Neuronal stem cell (in vitro differentiated cells): ENCODE data around the gene NRAP.
A peak's percentile ranks its signal among the peaks of the same experiment; 100 is the strongest.

ENCODE experiments used
- DNase-seq: peaks from one replicate; pipeline ENCODE4 v3.0.0-alpha.2; 2013; ENCODE audit warnings: low spot score
- H2AFZ ChIP-seq: one replicate; pipeline ENCODE4 v1.6.1; 2013; ENCODE audit warnings: mild to moderate bottlenecking, low read length, inconsistent platforms
- H2AK5ac ChIP-seq: 2 replicates; pipeline ENCODE4 v1.6.1; 2013; ENCODE audit warnings: low read depth, mild to moderate bottlenecking, inconsistent platforms, low read length, moderate library complexity, mixed read lengths
- H2BK120ac ChIP-seq: 2 replicates; pipeline ENCODE4 v1.6.1; 2013; ENCODE audit warnings: low read depth, mild to moderate bottlenecking, inconsistent platforms, low read length, moderate library complexity, mixed read lengths
- H2BK12ac ChIP-seq: one replicate; pipeline ENCODE4 v1.6.1; 2013; ENCODE audit warnings: low read length, inconsistent platforms
- H2BK15ac ChIP-seq: 2 replicates; pipeline ENCODE4 v1.6.1; 2013; ENCODE audit warnings: mild to moderate bottlenecking, low read length, inconsistent platforms, mixed read lengths
- H2BK5ac ChIP-seq: one replicate; pipeline ENCODE4 v1.6.1; 2013; ENCODE audit warnings: inconsistent platforms, mild to moderate bottlenecking, low read length, moderate library complexity
- H3K14ac ChIP-seq: one replicate; pipeline ENCODE4 v1.6.1; 2013; ENCODE audit warnings: low read length, inconsistent platforms
- H3K18ac ChIP-seq: 2 replicates; pipeline ENCODE4 v1.6.1; 2013; ENCODE audit warnings: low read length, inconsistent platforms
- H3K23ac ChIP-seq: 2 replicates; pipeline ENCODE4 v1.6.1; 2013; ENCODE audit warnings: low read depth, mild to moderate bottlenecking, mixed read lengths, low read length, inconsistent platforms; ENCODE audit not compliant: poor library complexity
- H3K27ac ChIP-seq: replicated peaks from 3 replicates; pipeline ENCODE4 v1.5.1; 2013; ENCODE audit warnings: low read length, inconsistent platforms
- H3K27me3 ChIP-seq, 3 experiments: 2 replicates each; pipeline ENCODE4 v1.6.1; 2013; ENCODE audit warnings: low read length in 3 of 3, mild to moderate bottlenecking in 2 of 3, inconsistent platforms in 1 of 3, low read depth in 1 of 3, mixed read lengths in 1 of 3, moderate library complexity in 1 of 3; ENCODE audit not compliant: control insufficient read depth in 3 of 3, insufficient read depth in 3 of 3
- H3K36me3 ChIP-seq, 2 donors: replicated peaks in 1 of 2; 2 replicates each; pipeline ENCODE4 v1.6.1; 2013; ENCODE audit warnings: low read length in 2 of 2; ENCODE audit not compliant: control insufficient read depth in 2 of 2, insufficient read depth in 2 of 2
- H3K4ac ChIP-seq: 2 replicates; pipeline ENCODE4 v1.6.1; 2013; ENCODE audit warnings: inconsistent platforms, mild to moderate bottlenecking, low read length, moderate library complexity
- H3K4me1 ChIP-seq, 2 donors: 1 replicate in 1 of 2; 2 replicates in 1 of 2; pipeline ENCODE4 v1.6.1; 2013; ENCODE audit warnings: low read length in 2 of 2, low read depth in 1 of 2; ENCODE audit not compliant: control insufficient read depth in 2 of 2, insufficient read depth in 1 of 2
- H3K4me2 ChIP-seq: one replicate; pipeline ENCODE4 v1.6.1; 2013; ENCODE audit warnings: mild to moderate bottlenecking, low read length, inconsistent platforms; ENCODE audit not compliant: insufficient read depth, poor library complexity, severe bottlenecking
- H3K4me3 ChIP-seq, 2 donors: 2 replicates each; pipeline ENCODE4 v1.5.1; 2013; ENCODE audit warnings: low read length in 2 of 2, mild to moderate bottlenecking in 2 of 2, inconsistent platforms in 1 of 2, moderate library complexity in 1 of 2
- H3K79me1 ChIP-seq: one replicate; pipeline ENCODE4 v1.6.1; 2013; ENCODE audit warnings: low read depth, mild to moderate bottlenecking, inconsistent platforms, low read length, moderate library complexity
- H3K9ac ChIP-seq: one replicate; pipeline ENCODE4 v1.6.1; 2013; ENCODE audit warnings: mild to moderate bottlenecking, low read depth, low read length, inconsistent platforms; ENCODE audit not compliant: poor library complexity
- H3K9me3 ChIP-seq, 2 donors: replicated peaks in 1 of 2; 2 replicates each; pipeline versions ENCODE3 to v1.6.1; 2013; ENCODE audit warnings: low read length in 2 of 2, mild to moderate bottlenecking in 2 of 2, inconsistent platforms in 1 of 2, low read depth in 1 of 2, mixed read lengths in 1 of 2, moderate library complexity in 1 of 2; ENCODE audit not compliant: control insufficient read depth in 2 of 2, insufficient read depth in 1 of 2
- H4K8ac ChIP-seq: one replicate; pipeline ENCODE4 v1.6.1; 2013; ENCODE audit warnings: low read depth, mild to moderate bottlenecking, inconsistent platforms, low read length, moderate library complexity
- H4K91ac ChIP-seq: one replicate; pipeline ENCODE4 v1.6.1; 2013; ENCODE audit warnings: low read length, low read depth, mild to moderate bottlenecking, inconsistent platforms; ENCODE audit not compliant: poor library complexity
- WGBS, 2 donors: extraction: QIAGEN DNeasy Blood & Tissue Kit; methylation state at CpG; one replicate each; pipeline ENCODE4 v1.1.7; 2013; ENCODE audit warnings: missing lambda C conversion rate in 2 of 2, mixed read lengths in 1 of 2; ENCODE audit not compliant: insufficient read length in 2 of 2, insufficient replicate concordance in 1 of 2; ENCODE audit errors: extremely low coverage in 2 of 2; 5-methylcytosine and 5-hydroxymethylcytosine counted together

The NRAP gene

DNA sequence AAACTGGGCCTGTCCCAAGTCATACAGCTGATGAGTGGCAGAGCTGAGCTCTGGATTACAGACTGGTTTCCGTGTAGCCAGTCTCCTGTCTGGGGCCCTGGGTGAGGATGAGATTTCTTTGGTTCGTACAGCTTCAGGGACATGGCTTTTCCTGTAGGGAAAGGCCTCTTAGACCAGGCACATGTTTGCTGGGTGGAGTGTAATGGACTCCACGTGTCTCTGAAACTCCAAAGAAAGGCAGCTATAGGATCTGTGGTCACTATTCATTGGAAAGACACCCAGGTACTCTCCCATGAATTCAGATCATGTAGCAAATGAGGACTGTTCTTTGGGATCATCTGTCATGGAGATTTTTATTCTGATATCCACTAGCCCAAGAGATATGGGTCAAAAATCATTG is 108.6 kb downstream of the NRAP start:
- no peaks in the 10 kb centered on the region for H3K79me1 ChIP-seq
- H2BK15ac ChIP-seq = no peak overlapping the region
- H3K4me1 ChIP-seq = peaks cover 0 to 18% of the 10 kb centered on the region in 2 donors
- no peaks in the 10 kb centered on the region for H3K9me3 ChIP-seq
- H3K36me3 ChIP-seq = no peaks in the 10 kb centered on the region
- H3K4me3 ChIP-seq = no peak overlapping the region
- no peak overlapping the region for H3K9ac ChIP-seq
- no peak overlapping the region for H2AK5ac ChIP-seq
- H4K8ac ChIP-seq = no peak overlapping the region
- H2AFZ ChIP-seq = no peak overlapping the region
- H3K4me2 ChIP-seq = no peak overlapping the region
- H4K91ac ChIP-seq = no peak overlapping the region
- no peak overlapping the region for H3K18ac ChIP-seq
- H3K14ac ChIP-seq = no peak overlapping the region
- no peak overlapping the region for H3K27ac ChIP-seq
- H3K27me3 ChIP-seq = peaks cover 0 to 55% (median 0%) of the 10 kb centered on the region in 3 experiments
- H3K4ac ChIP-seq = no peak overlapping the region
- no peak overlapping the region for H2BK120ac ChIP-seq
- no CpG with 5 or more reads among the region's 3 CpGs for WGBS, 2 donors
- H3K23ac ChIP-seq = no peak overlapping the region
- no peak overlapping the region for H2BK5ac ChIP-seq
- peak overlapping the region; percentile 17 for H2BK12ac ChIP-seq
- no peak for DNase-seq

DNA sequence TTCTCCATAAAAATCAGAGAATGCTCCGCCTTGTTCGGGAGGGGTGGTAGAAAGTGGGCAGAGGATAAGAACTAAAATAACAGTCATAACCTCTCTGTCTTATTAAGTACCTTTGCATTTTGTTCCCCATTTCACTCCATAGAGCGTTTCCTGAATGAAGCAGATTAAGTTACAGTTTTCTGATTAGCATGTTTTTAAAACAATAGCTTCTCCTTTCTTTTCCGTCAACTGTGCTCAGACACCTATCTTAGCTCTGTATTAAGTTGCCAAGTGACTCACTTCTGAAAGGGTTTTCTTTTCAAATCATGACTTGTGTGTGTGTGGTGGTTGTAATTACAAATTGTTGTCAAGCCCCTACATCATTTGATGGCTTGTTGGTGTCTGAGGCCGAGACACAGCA is 109.6 kb downstream of the NRAP start:
- no peaks in the 10 kb centered on the region for H3K9me3 ChIP-seq
- no peak overlapping the region for H3K9ac ChIP-seq
- peaks cover 0 to 46% (median 0%) of the 10 kb centered on the region in 3 experiments for H3K27me3 ChIP-seq
- H2AFZ ChIP-seq = no peak overlapping the region
- no peak overlapping the region for H2AK5ac ChIP-seq
- DNase-seq = no peak
- H3K4me3 ChIP-seq = no peak overlapping the region
- no peak overlapping the region for H2BK120ac ChIP-seq
- no CpG with 5 or more reads among the region's 5 CpGs for WGBS, 2 donors
- no peak overlapping the region for H4K8ac ChIP-seq
- H3K36me3 ChIP-seq = no peaks in the 10 kb centered on the region
- no peak overlapping the region for H3K23ac ChIP-seq
- H4K91ac ChIP-seq = no peak overlapping the region
- no peak overlapping the region for H3K27ac ChIP-seq
- no peak overlapping the region for H3K18ac ChIP-seq
- H2BK12ac ChIP-seq = no peak overlapping the region
- H2BK5ac ChIP-seq = no peak overlapping the region
- H3K79me1 ChIP-seq = no peaks in the 10 kb centered on the region
- no peak overlapping the region for H3K4me2 ChIP-seq
- peaks cover 0 to 18% of the 10 kb centered on the region in 2 donors for H3K4me1 ChIP-seq
- H3K14ac ChIP-seq = no peak overlapping the region
- no peak overlapping the region for H2BK15ac ChIP-seq
- no peak overlapping the region for H3K4ac ChIP-seq

DNA sequence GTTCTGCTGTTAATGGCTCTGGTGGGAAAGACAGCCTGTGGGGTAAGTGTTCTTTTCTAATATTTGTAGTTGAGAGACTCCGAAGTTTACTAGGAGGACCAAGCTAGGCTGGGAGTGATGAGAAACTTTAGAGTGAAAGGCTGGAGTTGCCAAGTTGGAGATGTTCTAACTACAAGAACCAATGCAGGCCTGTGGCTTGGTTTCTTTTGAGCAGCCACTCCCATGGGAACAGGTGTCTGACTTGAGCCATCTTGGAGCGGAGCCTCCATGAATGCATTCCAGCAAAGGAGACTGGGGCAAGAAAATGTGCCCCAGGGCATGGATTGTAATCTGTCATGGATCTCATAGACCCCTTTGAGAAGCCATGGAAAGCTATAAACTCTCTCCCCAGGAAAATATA is 110.7 kb downstream of the NRAP start:
- H2BK5ac ChIP-seq = no peak overlapping the region
- no peak overlapping the region for H2BK120ac ChIP-seq
- no peak for DNase-seq
- no peaks in the 10 kb centered on the region for H3K36me3 ChIP-seq
- H3K27ac ChIP-seq = no peak overlapping the region
- no peaks in the 10 kb centered on the region for H3K9me3 ChIP-seq
- H2BK12ac ChIP-seq = no peak overlapping the region
- no peak overlapping the region for H3K14ac ChIP-seq
- peaks cover 0 to 16% of the 10 kb centered on the region in 2 donors for H3K4me1 ChIP-seq
- no peak overlapping the region for H2BK15ac ChIP-seq
- H3K4ac ChIP-seq = no peak overlapping the region
- peaks cover 0 to 37% (median 0%) of the 10 kb centered on the region in 3 experiments for H3K27me3 ChIP-seq
- H2AFZ ChIP-seq = no peak overlapping the region
- H3K79me1 ChIP-seq = no peaks in the 10 kb centered on the region
- WGBS, 2 donors = no CpG with 5 or more reads among the region's 2 CpGs
- H3K9ac ChIP-seq = no peak overlapping the region
- no peak overlapping the region for H3K23ac ChIP-seq
- no peak overlapping the region for H3K4me2 ChIP-seq
- H3K18ac ChIP-seq = no peak overlapping the region
- H4K8ac ChIP-seq = no peak overlapping the region
- H2AK5ac ChIP-seq = no peak overlapping the region
- no peak overlapping the region for H4K91ac ChIP-seq
- no peak overlapping the region for H3K4me3 ChIP-seq

DNA sequence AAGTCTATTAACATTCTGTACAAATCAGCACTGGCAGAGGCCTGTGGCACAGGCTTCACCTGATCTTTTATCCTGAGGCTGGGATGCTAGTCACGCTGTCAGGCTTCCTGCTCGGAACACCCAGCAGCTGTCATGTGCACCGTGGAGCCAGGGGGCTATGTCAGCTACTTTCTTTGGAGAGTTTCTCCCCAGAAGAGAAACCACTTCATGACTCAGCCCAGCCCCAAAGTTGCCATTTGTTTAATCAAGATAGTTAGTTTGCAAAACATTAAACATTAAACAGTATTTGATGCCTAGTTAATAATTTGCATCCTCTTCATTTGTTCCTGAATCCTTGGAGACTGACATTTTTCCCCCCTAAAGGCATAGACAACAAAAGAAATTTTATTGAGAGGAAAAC is 111.1 kb downstream of the NRAP start, which contains the start of gene HABP2:
TSS of gene HABP2 (plus strand) at position 353 of the 400 bp plus-strand sequence. CDS start 69 bp downstream, outside the sequence.
- Histone ChIP-seq H3K79me1 (no peaks in the 10 kb centered on the region), H3K18ac (no peak within 1 kb of the TSS), H3K9ac (no peak within 1 kb of the TSS), H3K36me3 (no peaks in the 10 kb centered on the region), H2AFZ (no peak within 1 kb of the TSS), H4K91ac (no peak within 1 kb of the TSS), H3K4me2 (no peak within 1 kb of the TSS), H3K4me3 (peak within 1 kb of the TSS in 1 of 2 donors; percentile 37), H2BK12ac (no peak within 1 kb of the TSS), H3K27me3 (peaks cover 0 to 33% (median 0%) of the 10 kb centered on the region in 3 experiments), H3K14ac (no peak within 1 kb of the TSS), H3K27ac (no peak within 1 kb of the TSS), H3K23ac (no peak within 1 kb of the TSS), H3K4me1 (peaks cover 0 to 13% of the 10 kb centered on the region in 2 donors), H4K8ac (no peak within 1 kb of the TSS), H2BK5ac (no peak within 1 kb of the TSS), H2BK120ac (no peak within 1 kb of the TSS), H2AK5ac (no peak within 1 kb of the TSS), H3K4ac (no peak within 1 kb of the TSS), H2BK15ac (no peak within 1 kb of the TSS), H3K9me3 (no peaks in the 10 kb centered on the region)
- no peak for DNase-seq
- WGBS, 2 donors = no CpG with 5 or more reads among the region's 3 CpGs
